T-helper 2 cell (primary cell): ENCODE results near the gene CDX2.
"Not testable (repeated sequence)": the region's sequence is repeated elsewhere in the genome, so short reads cannot be mapped to it uniquely, and the experiment has no call there.

Source experiments
- DNase-seq, 5 experiments: peaks; one replicate each; pipeline versions ENCODE4 v3.0.0 to v3.0.0-alpha.2; 2012 to 2022

CDX2 gene

DNA sequence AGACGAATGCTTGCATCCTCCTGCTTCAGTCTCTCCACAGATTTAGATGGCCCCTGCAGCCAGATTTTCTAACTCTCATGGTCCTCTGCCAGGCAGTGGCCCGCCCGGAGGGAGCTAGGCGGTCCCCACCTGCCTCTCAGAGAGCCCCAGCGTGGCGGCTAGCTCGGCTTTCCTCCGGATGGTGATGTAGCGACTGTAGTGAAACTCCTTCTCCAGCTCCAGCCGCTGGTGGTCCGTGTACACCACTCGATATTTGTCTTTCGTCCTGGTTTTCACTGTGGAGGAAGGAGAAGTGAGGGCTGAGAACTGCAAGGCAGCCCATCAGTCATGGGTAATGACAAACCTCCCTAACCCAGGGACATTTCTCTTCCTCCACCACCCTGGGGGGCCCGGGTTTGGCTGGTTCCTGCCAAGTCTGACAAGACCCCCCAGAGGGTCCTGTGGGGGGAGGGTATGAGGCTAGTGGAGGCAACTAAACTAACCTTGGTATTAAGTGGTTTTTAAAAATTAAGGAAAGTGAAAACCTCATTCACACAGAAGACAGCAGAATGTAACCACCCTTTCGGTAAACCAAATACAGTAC is 4.3 kb downstream of the CDX2 start:
- DNase-seq, result no peak

DNA sequence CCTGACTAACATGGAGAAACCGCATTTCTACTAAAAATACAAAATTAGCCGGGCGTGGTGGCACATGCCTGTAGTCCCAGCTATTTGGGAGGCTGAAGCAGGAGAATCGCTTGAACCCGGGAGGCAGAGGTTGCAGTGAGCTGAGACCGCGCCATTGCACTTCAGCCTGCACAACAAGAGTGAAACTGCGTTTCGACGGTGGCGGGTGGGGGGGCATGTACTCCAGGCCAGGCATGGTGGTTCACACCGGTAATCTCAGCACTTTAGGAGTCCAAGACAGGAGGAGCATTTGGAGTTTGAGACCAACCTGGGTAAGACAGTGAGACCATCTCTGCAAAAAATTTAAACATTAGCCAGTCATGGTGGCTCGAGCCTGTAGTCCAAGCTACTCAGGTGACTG is 4.9 kb downstream of the CDX2 start:
- not testable (repeated sequence) for DNase-seq

DNA sequence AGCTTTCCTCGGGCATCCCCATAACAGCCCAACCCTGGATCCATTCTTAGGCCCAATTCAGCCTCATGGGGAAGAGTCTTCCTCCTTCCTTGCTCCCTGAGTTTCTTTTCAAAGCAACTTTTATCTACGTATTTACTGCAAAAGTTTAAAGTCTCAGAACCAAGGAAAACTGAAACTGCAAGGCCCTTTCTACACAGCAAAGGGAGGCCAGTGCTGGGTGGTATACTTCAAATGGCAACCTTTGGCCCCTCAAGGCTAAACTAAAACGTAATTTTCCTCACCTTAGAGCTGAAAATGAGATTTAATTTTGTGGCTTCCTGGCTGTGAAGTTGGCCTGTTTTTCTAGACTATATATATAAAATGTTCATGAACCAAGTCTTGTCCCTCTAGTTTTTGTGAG is 5.6 kb downstream of the CDX2 start:
- no peak for DNase-seq

DNA sequence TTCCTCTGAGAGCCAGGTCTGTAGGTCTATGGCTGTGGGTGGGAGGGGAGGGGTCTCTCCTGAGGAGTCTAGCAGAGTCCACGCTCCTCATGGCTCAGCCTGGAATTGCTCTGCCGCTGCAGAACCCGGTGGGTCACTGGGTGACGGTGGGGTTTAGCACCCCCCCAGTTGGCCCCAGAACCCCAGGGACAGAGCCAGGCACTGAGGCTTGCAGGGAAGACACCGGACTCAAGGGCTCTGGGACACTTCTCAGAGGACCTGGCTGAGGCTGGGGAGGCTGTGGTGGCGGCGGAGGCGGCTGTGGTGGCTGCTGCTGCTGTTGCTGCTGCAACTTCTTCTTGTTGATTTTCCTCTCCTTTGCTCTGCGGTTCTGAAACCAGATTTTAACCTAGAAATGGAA is 6.1 kb downstream of the CDX2 start:
- no peak for DNase-seq

- DNase-seq, result no peak
Observed at GRCh38 chr13:27962128-27962841, 6.8 kb downstream of the CDX2 start.

- DNase-seq, result no peak
Observed at GRCh38 chr13:27961227-27962085, 7.7 kb downstream of the CDX2 start.

DNA sequence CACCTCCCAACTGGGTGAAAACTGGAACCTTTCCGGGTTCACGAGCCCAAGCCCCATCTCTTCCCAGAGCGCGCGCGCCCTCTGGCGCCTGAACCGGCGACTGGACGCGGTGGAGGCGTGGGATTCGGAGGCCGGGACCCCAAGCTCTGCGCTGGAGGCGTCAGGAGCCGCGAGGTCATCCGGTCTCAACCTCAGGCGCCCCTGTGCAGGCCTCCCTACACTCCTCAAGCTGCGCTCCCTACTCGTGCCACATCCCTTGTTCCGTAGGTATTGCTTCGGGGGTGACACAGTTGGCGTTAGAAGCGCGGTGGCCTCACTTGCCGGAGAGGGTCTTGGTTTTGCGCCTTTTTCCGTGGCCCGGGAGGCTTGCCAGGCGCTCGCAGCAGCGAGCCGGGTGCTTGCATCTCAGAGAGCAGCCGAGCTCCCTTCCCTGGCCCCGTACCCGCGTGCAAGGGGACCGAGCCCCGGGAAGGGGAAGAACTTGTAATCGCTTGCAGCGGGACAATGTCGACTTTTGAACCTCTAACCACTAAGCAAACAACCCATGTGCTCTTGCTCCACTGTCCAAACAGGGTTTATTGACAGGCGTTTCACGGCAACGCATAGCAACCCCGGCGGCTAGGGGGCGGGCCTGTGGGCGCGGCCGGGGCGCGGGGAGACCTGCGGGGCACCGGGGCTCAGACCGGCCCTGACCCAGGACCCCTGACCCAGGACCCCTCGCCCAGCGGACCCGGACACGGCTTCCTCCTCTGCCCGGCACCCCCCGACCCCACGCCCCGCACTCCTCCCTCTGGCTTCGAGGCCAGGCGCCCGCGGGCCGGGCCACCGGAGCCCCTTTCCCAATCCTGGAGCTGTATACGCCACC is 8.5 kb downstream of the CDX2 start:
- DNase-seq, result peak in 1 of 5 experiments; percentile 30

DNA sequence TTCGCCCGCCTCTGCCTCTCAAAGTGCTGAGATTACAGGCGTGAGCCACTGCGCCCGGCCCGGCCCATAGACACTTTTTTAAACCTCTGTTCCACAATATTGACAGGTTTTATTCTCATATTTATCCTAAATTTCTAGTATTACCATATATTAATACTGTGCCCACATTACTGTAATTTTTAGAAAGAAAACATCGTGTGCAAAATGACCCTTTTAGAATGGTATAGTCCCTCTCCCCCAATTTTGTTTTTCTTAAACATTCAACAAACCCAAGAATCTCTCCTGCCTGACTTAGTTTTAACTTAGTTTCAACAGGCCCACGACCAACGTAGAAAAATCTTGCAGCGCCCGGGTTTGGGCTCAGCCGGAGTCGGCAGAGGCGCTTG is 9.1 kb downstream of the CDX2 start:
- no peak for DNase-seq

DNA sequence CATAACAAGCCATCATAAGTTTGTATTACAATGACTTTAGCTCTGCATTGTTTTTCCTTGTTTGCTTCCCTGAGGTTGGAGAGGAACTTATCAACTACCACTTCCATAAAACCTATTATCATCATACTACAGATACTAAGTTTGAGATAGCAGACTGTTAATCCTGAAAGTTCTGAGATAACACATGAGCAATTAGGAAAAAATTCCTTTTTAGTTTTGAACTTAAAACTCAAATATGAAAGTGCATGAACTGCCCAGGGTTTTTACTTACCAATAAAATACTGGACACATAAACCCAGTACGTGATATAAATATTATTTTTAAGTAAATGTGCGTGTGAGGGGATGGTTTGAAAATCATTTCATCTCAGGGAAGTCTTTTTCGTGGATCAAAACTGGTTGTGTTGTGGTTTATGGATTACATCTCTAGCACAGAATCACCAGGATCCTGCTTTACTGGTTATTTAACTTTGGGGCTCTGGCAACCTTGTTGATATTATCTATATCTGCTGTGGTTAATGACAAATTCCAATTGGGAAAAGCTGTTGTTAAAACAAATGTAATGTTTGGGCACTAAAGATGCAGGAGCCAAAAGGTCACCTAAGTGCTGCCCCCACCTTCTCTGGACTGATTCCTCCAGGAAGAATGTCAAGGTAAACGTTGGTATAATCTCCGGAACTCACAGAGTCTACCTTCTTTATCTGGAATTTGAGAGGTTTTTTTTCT is 12.4 kb downstream of the CDX2 start:
- DNase-seq, result no peak

DNA sequence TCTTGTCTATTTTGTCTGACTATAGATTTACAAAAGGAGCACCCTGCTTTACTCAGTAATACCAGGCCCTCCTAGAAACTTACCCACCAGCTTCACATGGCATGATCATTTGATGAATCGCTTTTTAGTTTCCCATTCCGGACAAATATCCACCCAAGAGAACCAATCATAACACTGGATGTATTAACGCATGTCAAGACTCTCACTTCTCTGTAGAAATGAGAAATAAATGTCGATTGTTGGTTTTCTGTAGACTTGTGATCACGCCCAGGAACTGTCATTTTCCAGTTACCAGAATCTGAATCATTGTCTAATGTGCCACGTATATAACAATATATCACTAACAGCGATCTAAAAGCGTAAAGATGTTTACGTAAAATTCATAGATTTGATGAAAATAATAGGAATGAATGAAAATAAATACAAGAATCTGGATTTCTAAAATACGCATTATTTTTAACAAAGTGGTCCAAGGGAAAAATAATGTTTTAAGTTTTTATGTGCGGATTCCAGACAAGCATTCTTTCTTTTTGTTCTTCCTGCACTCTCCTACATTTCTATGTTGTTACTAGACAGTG is 14.0 kb downstream of the CDX2 start:
- no peak for DNase-seq

- no peak for DNase-seq
Observed at GRCh38 chr13:27954406-27954851, 14.7 kb downstream of the CDX2 start.

DNA sequence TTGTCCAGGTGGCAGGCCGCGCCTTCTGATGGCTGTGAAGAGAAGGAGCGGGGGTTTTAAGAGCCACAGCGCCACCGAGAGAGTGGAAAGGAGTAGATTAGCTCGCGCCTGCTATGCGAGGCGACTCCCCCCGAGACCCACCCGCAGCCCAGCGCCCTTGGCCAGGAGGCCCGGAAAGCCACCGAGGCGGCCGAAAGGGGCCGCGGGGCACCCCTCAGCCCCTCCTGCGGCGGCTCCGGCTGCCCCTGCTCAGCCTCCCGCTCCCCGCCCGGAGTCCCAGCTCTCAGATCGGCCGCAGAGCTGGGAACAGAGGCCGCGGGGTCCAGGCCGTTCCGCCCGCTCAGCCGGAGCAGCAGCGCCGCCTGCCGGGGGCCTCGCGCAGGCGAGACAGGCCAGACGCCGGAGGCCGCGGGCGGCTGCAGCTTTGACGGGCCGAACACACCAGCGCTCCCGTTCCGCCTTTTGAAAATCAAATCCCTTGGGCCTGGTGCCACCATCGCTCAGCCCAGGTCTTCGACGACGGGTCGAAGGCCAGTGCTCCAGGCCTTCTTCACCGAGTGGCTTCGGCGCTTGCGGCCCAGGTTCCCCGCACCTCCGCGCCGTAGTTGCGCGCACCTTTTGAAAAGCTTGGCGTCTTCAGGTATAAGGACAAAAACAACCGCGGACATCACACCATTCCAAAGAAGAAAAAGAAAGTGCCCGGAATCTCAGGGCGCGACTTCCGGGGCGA is 15.3 kb downstream of the CDX2 start:
- peak in 4 of 5 experiments; percentile 17 to 61 (median 40) for DNase-seq

DNA sequence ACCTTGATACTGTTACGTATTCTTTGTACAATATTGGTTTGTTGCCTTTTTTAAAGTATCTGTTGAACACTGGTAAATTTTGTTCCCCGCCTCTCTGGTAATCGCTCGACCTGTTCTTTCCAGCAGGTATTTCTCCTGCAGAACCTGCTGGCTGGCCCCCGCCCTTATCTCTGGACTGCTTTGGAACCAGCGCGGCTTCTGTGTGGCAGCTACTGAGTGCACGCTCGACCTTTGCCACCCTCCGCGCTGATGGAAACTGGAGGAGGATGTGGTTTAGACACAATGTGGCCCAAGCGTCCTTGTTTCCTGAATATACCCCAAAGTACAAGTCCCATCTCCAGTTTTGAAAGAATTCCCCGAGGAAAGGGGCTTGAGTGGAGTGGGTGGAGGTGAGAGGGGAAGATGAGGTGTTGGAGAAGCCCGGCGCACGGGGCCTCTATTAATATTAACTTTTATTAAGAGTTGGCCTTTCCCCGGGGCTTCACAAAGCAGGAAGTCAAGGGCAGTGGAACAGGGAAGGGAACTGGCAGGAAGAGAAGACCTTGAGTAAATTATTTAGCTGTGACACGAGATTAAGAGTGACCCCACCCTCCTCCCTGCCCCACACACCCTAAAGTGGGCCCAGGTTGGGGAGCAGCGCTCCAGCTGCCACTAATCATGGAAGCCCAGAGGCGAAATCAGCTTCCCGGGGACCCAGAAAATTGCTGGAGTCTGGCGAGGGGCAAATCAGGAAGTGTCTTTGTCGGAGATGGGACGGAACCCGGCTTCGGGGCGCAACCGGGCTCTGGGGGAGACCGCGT is 16.0 kb downstream of the CDX2 start:
- DNase-seq, result no peak

GRCh38 chr13:27942972-27943371 is 26.1 kb downstream of the CDX2 start:
- no peak for DNase-seq

DNA sequence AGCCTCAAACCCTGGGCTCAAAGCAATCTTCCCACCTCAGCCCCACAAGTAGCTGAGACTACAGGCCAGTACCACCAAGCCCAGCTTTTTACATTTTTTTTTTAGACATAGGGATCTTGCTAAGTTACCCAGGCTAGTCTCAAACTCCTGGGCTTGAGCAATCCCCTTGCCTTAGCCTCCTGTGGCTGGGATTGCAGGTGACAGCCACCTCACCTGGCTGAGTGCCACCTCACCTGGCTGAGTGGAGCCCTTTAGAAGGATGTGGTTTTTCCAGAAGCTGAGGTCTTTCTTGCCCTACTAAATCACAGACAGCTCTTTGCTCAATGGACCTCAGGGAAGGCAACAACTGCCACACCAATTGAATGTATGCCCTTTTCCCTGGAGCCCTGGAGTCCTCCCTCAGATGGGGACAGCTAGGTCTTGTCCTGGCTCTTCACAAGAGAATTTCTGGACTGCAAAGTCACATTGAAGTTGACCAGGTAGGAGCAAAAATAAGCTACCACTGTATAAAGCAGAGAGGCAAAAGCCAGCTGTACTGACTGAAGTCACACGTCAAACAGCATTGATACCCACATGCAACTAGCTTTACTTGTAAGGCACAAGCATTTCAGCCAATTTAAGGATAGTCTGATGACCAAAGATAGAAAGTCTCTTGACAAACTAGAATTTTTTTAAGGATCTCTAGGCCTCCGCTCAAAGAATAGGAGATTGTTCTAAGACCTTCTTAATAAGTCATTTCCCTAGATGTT is 35.4 kb downstream of the CDX2 start:
- no peak for DNase-seq

DNA sequence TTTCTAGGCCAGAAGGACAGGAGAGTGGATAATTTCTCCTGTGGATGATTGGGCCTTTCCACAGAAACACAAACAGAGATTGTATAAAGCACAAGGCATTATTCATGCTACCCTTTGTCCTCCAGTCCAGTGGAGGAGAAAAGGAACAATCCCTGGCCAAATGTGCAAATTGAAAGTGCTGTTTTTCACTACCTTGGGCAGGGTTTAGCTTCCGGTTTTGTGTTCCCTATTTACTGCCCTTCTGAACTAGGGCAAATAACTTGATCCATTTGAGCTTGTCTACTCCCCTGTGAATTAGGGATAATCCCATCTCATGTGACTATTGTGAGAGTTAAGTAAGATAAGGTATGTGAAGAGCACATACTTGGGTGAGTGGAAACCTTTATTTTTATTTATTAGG is 36.0 kb downstream of the CDX2 start:
- DNase-seq, result no peak

DNA sequence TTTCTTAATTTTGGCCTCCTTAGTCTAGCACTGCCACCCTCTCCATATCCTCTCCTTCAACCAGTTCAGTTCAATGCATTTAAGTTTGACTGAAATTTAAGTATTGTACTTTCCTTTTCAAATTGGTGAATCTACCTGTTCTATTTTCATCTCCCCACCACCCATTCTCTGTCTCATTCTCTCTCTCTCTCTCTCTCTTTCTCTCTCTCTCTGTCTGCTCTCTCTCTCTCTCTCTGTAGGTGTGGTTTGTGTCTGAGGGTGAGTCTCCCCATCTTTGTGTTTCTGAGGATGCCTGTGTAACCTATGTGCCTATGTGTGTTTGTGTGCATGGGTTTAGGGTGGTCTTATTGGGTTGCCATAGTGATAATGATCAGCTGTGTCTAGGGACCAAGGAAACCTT is 39.2 kb downstream of the CDX2 start:
- DNase-seq, result no peak

GRCh38 chr13:27928805-27929753 is 40.0 kb downstream of the CDX2 start:
- no peak for DNase-seq
